PFSK-1 (cell line): ENCODE results near the gene S100A10.

ENCODE experiments used
- POLR2AphosphoS5 ChIP-seq: IDR thresholded peaks from 2 replicates; pipeline ENCODE4 v1.6.1; 2012; ENCODE audit warnings: low read depth, mild to moderate bottlenecking, control low read depth, low read length, moderate library complexity
- REST ChIP-seq, 2 experiments: IDR thresholded peaks; 2 replicates each; pipeline versions ENCODE4 v1.6.1 to v1.8.0; 2011 to 2012; ENCODE audit warnings: low read depth in 2 of 2, low read length in 2 of 2, control low read depth in 1 of 2, inconsistent platforms in 1 of 2, mild to moderate bottlenecking in 1 of 2, moderate library complexity in 1 of 2; ENCODE audit not compliant: insufficient read depth in 1 of 2
- SIN3A ChIP-seq: IDR thresholded peaks from 2 replicates; pipeline ENCODE4 v1.6.1; 2012; ENCODE audit warnings: mild to moderate bottlenecking, low read length, moderate library complexity, borderline replicate concordance; ENCODE audit not compliant: insufficient read depth
- TAF1 ChIP-seq: IDR thresholded peaks from 2 replicates; pipeline ENCODE4 v1.6.1; 2012; ENCODE audit warnings: low read length, control low read depth, borderline replicate concordance; ENCODE audit not compliant: insufficient read depth

- TF ChIP-seq POLR2AphosphoS5: no peak
- TF ChIP-seq REST (IDR thresholded peaks at IDR 0.05; ENCODE audit: insufficient read depth in 1 of 2, low read depth in 2 of 2, low read length in 2 of 2): no peak
- no peak for TF ChIP-seq TAF1
- TF ChIP-seq SIN3A: no peak
Measured at GRCh38 chr1:152015766-152016165, 22.1 kb upstream of the S100A10 start.
